ENCODE measurements around the gene TMEM235. TPM values are rescaled to one million over a fixed set of nuclear protein-coding genes. Genes with fewer than 3 reads are reported as not detected.
"Not testable (repeated sequence)": the region's sequence is repeated elsewhere in the genome, so short reads cannot be mapped to it uniquely, and the experiment has no call there.

TMEM235 gene
- total and polyA plus RNA-seq, 4 donors: 0.02 TPM; not detected in 3

DNA sequence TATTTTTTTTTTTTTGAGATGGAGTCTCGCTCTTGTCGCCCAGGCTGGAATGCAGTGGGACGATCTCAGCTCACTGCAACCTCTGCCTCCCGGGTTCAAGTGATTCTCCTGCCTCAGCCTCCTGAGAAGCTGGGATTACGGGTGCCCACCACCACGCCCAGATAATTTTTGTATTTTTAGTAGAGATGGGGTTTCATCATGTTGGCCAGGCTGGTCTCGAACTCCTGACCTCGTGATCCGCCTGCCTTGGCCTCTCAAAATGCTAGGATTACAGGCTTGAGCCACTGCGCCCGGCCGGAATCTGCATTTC is 22.2 kb downstream of the TMEM235 start:
- not testable (repeated sequence) for H3K36me3 ChIP-seq (ENCODE audit: control insufficient read depth in 4 of 4, insufficient read depth in 3 of 4, low read depth in 1 of 4, low read length in 3 of 4); DNase-seq (ENCODE audit: low spot score); H3K27me3 ChIP-seq (ENCODE audit: control insufficient read depth in 4 of 4, insufficient read depth in 4 of 4, low read length in 3 of 4); H3K27ac ChIP-seq (ENCODE audit: low read depth in 1 of 2, low read length in 2 of 2); H3K9me3 ChIP-seq (ENCODE audit: control insufficient read depth in 4 of 4, low read length in 3 of 4)
- WGBS: 85% methylated on average over 12 of the region's 12 CpGs
- peaks cover 0 to 36% (median 15%) of the 10 kb centered on the region in 4 donors for H3K4me1 ChIP-seq (ENCODE audit: control insufficient read depth in 4 of 4, insufficient read depth in 4 of 4, low read length in 3 of 4)
- H3K9ac ChIP-seq (ENCODE audit: low read depth in 1 of 2, low read length in 2 of 2): peak overlapping the region; percentile 70 to 84
- H3K4me3 ChIP-seq (ENCODE audit: low read depth in 1 of 3, low read length in 3 of 3): peak overlapping the region; percentile 87 to 93 (median 88)

DNA sequence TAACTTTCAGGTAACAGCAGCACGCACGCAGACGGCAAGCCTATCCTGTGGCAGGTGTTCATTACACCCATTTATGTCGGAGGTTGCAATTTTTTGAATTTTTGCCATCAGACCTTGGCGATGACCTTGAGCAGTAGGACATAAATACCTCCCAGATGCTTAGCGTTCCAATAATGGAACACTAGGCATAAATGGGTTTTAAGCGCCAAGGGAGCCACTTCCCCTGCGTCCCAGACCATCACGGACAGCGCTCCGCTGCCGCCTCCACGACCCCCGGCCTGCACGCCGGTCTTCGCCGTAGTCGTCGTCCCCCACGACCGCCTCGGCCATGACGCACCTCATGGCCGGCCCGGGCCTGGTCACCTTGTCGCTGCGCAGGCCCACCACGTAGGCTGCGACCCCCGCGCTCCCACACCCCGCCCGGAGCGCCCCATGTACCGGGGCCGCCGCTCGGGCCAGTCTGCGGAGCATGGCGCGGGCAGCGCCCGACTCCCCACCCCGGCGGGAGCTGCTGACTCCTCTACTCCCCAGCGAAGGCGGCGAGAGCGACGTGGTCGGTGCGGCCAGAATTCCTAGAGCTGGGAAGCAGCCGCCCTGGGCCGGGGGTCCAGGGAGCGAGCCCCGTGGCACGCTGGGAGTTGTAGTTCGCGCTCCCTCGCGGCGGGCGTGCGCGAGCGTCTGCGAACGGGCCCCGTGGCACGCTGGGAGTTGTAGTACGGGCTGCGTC is 22.7 kb downstream of the TMEM235 start:
- Histone ChIP-seq H3K4me3 (ENCODE audit: low read depth in 1 of 3, low read length in 3 of 3) (peak overlapping the region; percentile 87 to 93 (median 88)), H3K9me3 (ENCODE audit: control insufficient read depth in 4 of 4, low read length in 3 of 4) (no peaks in the 10 kb centered on the region), H3K36me3 (ENCODE audit: control insufficient read depth in 4 of 4, insufficient read depth in 3 of 4, low read depth in 1 of 4, low read length in 3 of 4) (no peaks in the 10 kb centered on the region), H3K27me3 (ENCODE audit: control insufficient read depth in 4 of 4, insufficient read depth in 4 of 4, low read length in 3 of 4) (no peaks in the 10 kb centered on the region), H3K4me1 (ENCODE audit: control insufficient read depth in 4 of 4, insufficient read depth in 4 of 4, low read length in 3 of 4) (peaks cover 0 to 36% (median 16%) of the 10 kb centered on the region in 4 donors), H3K27ac (ENCODE audit: low read depth in 1 of 2, low read length in 2 of 2) (peak overlapping the region; percentile 88 to 89), H3K9ac (ENCODE audit: low read depth in 1 of 2, low read length in 2 of 2) (peak overlapping the region; percentile 70 to 84)
- peak; percentile 50 for TF ChIP-seq YY1 (IDR thresholded peaks at IDR 0.05)
- TF ChIP-seq EGR1 (IDR thresholded peaks at IDR 0.05; ENCODE audit: low read depth in 2 of 2): no peak
- peak; percentile 86 for DNase-seq (ENCODE audit: low spot score)
- 2% methylated on average over 73 of the region's 73 CpGs for WGBS

DNA sequence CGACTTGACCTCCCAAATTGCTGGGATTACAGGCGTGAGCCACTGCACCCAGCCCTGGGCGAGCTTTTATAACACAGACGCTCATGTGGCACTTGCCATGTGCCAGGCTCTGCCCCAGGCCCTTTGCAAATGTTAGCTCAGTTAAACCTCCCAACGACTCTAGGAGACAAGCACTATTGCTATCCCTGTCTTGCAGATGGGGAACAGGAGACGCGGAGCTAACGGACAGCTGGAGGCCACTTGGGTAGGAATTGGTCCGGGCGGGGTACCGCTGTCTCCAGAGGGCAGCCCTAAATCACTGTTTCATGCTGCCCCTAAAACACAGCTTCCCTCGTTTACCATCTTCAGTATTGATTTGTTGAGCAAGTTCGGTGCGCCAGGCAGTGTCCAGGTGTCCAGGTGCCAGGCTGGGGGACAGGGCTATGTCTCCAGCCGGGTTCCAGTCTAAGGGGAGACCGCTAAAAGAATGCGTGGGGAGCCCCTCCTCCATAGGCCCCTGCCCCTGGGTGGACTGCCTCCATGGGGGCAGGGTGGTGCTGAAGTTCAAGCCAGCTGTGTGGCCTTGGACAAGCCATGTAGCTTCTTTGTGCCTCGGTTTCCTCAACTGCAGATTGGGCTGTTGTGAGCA is 23.7 kb downstream of the TMEM235 start:
- Histone ChIP-seq H3K36me3 (ENCODE audit: control insufficient read depth in 4 of 4, insufficient read depth in 3 of 4, low read depth in 1 of 4, low read length in 3 of 4) (no peaks in the 10 kb centered on the region), H3K27ac (ENCODE audit: low read depth in 1 of 2, low read length in 2 of 2) (no peak overlapping the region), H3K4me1 (ENCODE audit: control insufficient read depth in 4 of 4, insufficient read depth in 4 of 4, low read length in 3 of 4) (peaks cover 0 to 36% (median 16%) of the 10 kb centered on the region in 4 donors), H3K27me3 (ENCODE audit: control insufficient read depth in 4 of 4, insufficient read depth in 4 of 4, low read length in 3 of 4) (no peaks in the 10 kb centered on the region), H3K9ac (ENCODE audit: low read depth in 1 of 2, low read length in 2 of 2) (no peak overlapping the region), H3K9me3 (ENCODE audit: control insufficient read depth in 4 of 4, low read length in 3 of 4) (no peaks in the 10 kb centered on the region), H3K4me3 (ENCODE audit: low read depth in 1 of 3, low read length in 3 of 3) (no peak overlapping the region)
- TF ChIP-seq FOXA2 (IDR thresholded peaks at IDR 0.05) (no peak), GABPA (IDR thresholded peaks at IDR 0.05 in 1 of 2, conservative IDR thresholded peaks at IDR 0.05 in 1 of 2) (no peak), RAD21 (IDR thresholded peaks at IDR 0.05) (no peak), EGR1 (IDR thresholded peaks at IDR 0.05; ENCODE audit: low read depth in 2 of 2) (no peak), HNF4A (conservative IDR thresholded peaks at IDR 0.05) (no peak), JUND (IDR thresholded peaks at IDR 0.05) (no peak), FOXA1 (IDR thresholded peaks at IDR 0.05) (no peak), RXRA (IDR thresholded peaks at IDR 0.05) (no peak), YY1 (IDR thresholded peaks at IDR 0.05) (no peak), NR2F2 (IDR thresholded peaks at IDR 0.05) (no peak)
- TF ChIP-seq, protein P1, sequence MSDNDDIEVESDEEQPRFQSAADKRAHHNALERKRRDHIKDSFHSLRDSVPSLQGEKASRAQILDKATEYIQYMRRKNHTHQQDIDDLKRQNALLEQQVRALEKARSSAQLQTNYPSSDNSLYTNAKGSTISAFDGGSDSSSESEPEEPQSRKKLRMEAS (IDR thresholded peaks at IDR 0.05): no peak
- TF ChIP-seq, protein P2, sequence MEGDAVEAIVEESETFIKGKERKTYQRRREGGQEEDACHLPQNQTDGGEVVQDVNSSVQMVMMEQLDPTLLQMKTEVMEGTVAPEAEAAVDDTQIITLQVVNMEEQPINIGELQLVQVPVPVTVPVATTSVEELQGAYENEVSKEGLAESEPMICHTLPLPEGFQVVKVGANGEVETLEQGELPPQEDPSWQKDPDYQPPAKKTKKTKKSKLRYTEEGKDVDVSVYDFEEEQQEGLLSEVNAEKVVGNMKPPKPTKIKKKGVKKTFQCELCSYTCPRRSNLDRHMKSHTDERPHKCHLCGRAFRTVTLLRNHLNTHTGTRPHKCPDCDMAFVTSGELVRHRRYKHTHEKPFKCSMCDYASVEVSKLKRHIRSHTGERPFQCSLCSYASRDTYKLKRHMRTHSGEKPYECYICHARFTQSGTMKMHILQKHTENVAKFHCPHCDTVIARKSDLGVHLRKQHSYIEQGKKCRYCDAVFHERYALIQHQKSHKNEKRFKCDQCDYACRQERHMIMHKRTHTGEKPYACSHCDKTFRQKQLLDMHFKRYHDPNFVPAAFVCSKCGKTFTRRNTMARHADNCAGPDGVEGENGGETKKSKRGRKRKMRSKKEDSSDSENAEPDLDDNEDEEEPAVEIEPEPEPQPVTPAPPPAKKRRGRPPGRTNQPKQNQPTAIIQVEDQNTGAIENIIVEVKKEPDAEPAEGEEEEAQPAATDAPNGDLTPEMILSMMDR (IDR thresholded peaks at IDR 0.05; ENCODE audit: low read depth, low read length, missing input control): no peak
- TF ChIP-seq, protein P3, sequence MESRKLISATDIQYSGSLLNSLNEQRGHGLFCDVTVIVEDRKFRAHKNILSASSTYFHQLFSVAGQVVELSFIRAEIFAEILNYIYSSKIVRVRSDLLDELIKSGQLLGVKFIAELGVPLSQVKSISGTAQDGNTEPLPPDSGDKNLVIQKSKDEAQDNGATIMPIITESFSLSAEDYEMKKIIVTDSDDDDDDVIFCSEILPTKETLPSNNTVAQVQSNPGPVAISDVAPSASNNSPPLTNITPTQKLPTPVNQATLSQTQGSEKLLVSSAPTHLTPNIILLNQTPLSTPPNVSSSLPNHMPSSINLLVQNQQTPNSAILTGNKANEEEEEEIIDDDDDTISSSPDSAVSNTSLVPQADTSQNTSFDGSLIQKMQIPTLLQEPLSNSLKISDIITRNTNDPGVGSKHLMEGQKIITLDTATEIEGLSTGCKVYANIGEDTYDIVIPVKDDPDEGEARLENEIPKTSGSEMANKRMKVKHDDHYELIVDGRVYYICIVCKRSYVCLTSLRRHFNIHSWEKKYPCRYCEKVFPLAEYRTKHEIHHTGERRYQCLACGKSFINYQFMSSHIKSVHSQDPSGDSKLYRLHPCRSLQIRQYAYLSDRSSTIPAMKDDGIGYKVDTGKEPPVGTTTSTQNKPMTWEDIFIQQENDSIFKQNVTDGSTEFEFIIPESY (IDR thresholded peaks at IDR 0.05): no peak
- DNase-seq (ENCODE audit: low spot score): no peak
- WGBS: 76% methylated on average over 18 of the region's 18 CpGs

Data from liver (tissue), 9 donors.